Duodenal mucosa (tissue), 2 donors: ENCODE results near the gene PLK1.
"Not testable (repeated sequence)": the region's sequence is repeated elsewhere in the genome, so short reads cannot be mapped to it uniquely, and the experiment has no call there.

Source experiments
- H3K27ac ChIP-seq: one replicate; pipeline ENCODE4 v1.7.0; 2013; ENCODE audit warnings: low read depth, low read length
- H3K27me3 ChIP-seq, 2 donors: one replicate each; pipeline ENCODE4 v1.7.0; 2013; ENCODE audit warnings: low read length in 2 of 2, control low read depth in 1 of 2; ENCODE audit not compliant: insufficient read depth in 2 of 2, control insufficient read depth in 1 of 2
- H3K36me3 ChIP-seq, 2 donors: one replicate each; pipeline ENCODE4 v1.7.0; 2013; ENCODE audit warnings: low read length in 2 of 2, control low read depth in 1 of 2; ENCODE audit not compliant: insufficient read depth in 2 of 2, control insufficient read depth in 1 of 2
- H3K4me1 ChIP-seq, 2 donors: one replicate each; pipeline ENCODE4 v1.7.0; 2013; ENCODE audit warnings: low read length in 2 of 2, control low read depth in 1 of 2; ENCODE audit not compliant: insufficient read depth in 2 of 2, control insufficient read depth in 1 of 2
- H3K4me3 ChIP-seq, 2 donors: one replicate each; pipeline ENCODE4 v1.7.0; 2013; ENCODE audit warnings: low read length in 2 of 2, low read depth in 1 of 2
- H3K9ac ChIP-seq, 2 donors: one replicate each; pipeline ENCODE4 v1.7.0; 2013; ENCODE audit warnings: low read length in 2 of 2, low read depth in 1 of 2
- H3K9me3 ChIP-seq, 2 donors: one replicate each; pipeline ENCODE4 v1.7.0; 2013; ENCODE audit warnings: low read length in 2 of 2, control low read depth in 1 of 2; ENCODE audit not compliant: control insufficient read depth in 1 of 2

PLK1 gene

DNA sequence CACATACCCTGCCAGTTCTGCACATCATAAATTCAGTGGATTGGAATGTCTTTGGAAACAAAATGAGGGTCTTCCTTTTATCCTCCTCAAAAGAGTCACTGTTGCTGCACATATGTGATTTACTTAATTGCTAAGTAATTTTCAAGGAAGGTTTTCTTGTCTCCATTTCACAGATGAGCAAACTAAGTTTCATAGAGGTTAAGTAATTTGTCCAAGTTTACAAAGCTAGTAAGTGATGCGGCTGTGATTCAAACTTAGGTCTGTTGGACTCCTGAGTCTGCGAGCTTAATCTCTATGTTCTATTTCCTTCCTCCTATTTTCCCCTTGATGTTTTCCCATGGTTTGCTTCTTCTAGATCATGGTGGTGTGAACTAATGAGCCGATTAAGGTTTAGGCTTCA lies 48.0 kb downstream of the PLK1 start:
- Histone ChIP-seq H3K9ac (no peak overlapping the region), H3K27ac (no peak overlapping the region), H3K4me3 (no peak overlapping the region), H3K36me3 (no peaks in the 10 kb centered on the region), H3K4me1 (peaks cover 5 to 6% of the 10 kb centered on the region in 2 donors), H3K9me3 (no peaks in the 10 kb centered on the region), H3K27me3 (no peaks in the 10 kb centered on the region)

DNA sequence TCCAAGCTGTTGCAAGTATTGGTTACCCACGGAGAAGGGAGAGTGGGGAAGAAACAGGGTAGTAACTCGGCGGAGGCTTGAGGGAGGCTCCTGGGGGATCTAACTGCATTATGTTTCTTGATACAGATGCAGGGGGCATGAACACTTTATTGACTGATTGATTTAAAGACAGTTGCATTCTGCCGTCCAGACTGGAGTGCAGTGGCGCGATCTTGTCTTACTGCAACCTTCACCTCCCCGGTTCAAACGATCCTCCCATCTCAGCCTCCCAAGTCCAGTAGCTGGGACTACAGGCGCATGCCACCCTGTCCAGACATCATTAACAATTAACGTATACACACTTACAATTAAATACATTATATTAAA lies 49.4 kb downstream of the PLK1 start:
- Histone ChIP-seq H3K36me3 (no peaks in the 10 kb centered on the region), H3K4me1 (peaks cover 5 to 6% of the 10 kb centered on the region in 2 donors), H3K27ac (no peak overlapping the region), H3K9me3 (no peaks in the 10 kb centered on the region), H3K9ac (no peak overlapping the region), H3K27me3 (no peaks in the 10 kb centered on the region), H3K4me3 (no peak overlapping the region)

DNA sequence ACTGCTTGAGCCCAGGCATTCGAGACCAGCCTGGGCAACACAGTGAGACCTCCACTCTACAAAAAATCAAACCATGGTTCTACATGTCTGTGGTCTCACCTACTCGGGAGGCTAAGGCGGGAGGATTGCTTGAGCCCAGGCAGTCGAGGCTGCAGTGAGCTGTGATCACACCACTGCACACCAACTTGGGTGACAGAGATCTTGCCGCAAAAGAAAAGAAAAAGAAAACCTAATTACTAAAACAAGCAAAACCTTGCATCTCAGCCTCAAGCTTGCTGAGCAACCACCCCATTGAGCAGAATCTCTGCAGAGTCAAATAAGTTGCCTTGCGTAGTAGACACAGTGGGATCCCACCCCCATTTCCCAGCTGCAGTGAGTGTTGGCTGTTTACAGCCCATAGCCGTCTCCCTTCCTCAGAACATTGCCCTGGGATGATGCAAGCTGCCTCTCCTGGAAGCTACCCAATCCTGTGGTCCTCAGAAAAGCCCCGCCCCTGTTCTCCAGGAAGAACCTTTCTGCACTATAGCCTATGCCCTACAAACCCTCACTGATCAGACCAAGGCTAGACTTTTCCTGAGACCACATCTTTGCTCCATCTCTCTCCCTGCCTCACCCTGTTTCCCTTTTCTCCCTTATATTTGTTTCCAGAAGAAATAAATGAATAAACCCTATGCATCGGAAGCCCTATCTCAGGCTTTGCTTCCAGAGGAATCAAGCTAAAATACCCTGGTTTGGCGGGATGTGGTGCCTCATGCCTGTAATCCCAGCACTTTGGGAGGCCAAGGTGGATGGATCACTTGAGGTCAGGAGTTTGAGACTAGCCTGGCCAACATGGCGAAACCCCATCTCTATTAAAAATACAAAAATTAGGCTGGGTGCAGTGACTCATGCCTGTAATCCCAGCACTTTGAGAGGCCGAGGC lies 51.1 kb downstream of the PLK1 start:
- no peaks in the 10 kb centered on the region for H3K9me3 ChIP-seq
- H3K27me3 ChIP-seq: no peaks in the 10 kb centered on the region
- H3K36me3 ChIP-seq: no peaks in the 10 kb centered on the region
- no peak overlapping the region for H3K4me3 ChIP-seq
- no peak overlapping the region for H3K27ac ChIP-seq
- H3K4me1 ChIP-seq: peaks cover 5 to 6% of the 10 kb centered on the region in 2 donors
- H3K9ac ChIP-seq: no peak overlapping the region

GRCh38 chr16:23734176-23734893 lies 55.6 kb downstream of the PLK1 start:
- no peaks in the 10 kb centered on the region for H3K27me3 ChIP-seq
- H3K9ac ChIP-seq: no peak overlapping the region
- H3K27ac ChIP-seq: no peak overlapping the region
- H3K36me3 ChIP-seq: no peaks in the 10 kb centered on the region
- no peak overlapping the region for H3K4me3 ChIP-seq
- H3K4me1 ChIP-seq: peaks cover 5 to 10% of the 10 kb centered on the region in 2 donors
- H3K9me3 ChIP-seq: no peaks in the 10 kb centered on the region

- not testable (repeated sequence) for H3K27me3 ChIP-seq, H3K36me3 ChIP-seq, H3K4me1 ChIP-seq, H3K9ac ChIP-seq, H3K4me3 ChIP-seq, H3K27ac ChIP-seq, H3K9me3 ChIP-seq
These were observed 58.8 kb downstream of the PLK1 start for GRCh38 chr16:23737423-23738028.

DNA sequence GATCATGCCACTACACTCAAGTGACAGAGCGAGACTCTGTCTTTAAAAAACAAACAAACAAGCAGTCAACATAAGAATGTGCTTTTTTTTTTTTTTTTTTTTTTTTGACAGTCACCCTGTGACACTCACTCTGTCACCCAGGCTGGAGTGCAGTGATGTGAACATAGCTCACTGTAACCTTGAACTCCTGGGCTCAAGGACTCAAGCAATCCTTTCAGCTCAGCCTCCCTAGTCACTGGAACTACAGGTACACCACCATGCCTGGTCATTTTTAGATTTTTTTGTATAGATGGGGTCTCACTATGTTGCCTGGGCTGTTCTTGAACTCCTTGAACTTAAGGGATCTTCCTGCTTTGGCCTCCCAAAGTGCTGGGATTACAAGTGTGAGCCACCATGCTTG lies 60.8 kb downstream of the PLK1 start:
- Histone ChIP-seq H3K4me1 (peaks cover 0 to 5% of the 10 kb centered on the region in 2 donors), H3K9ac (no peak overlapping the region), H3K27me3 (peaks cover 0 to 3% of the 10 kb centered on the region in 2 donors), H3K9me3 (no peaks in the 10 kb centered on the region), H3K27ac (no peak overlapping the region), H3K4me3 (no peak overlapping the region), H3K36me3 (no peaks in the 10 kb centered on the region)
